NCI-H526 treated with DMSO at 0.1 percent for 48 hours (cell line): Measurements from ENCODE around the gene PIK3R6.
A peak's percentile ranks its signal among the peaks of the same experiment; 100 is the strongest.

Source experiments
- DNase-seq: peaks from one replicate; lab custom pipeline; 2025; lab: John Stamatoyannopoulos, UW

Gene PIK3R6

GRCh38 chr17:8849311-8850041, 18.0 kb downstream of the PIK3R6 start:
- no peak for DNase-seq

- no peak for DNase-seq
These were observed 19.6 kb downstream of the PIK3R6 start for GRCh38 chr17:8847891-8848290.

- DNase-seq: peak; percentile 13
These were observed 20.7 kb downstream of the PIK3R6 start for GRCh38 chr17:8846768-8847211.

GRCh38 chr17:8844229-8845218, 22.9 kb downstream of the PIK3R6 start:
- no peak for DNase-seq

GRCh38 chr17:8843344-8843743, 24.1 kb downstream of the PIK3R6 start:
- no peak for DNase-seq

GRCh38 chr17:8841844-8842243, 25.6 kb downstream of the PIK3R6 start:
- DNase-seq: no peak

- DNase-seq: no peak
These were observed 28.0 kb downstream of the PIK3R6 start for GRCh38 chr17:8839410-8839935.

- no peak for DNase-seq
These were observed 28.9 kb downstream of the PIK3R6 start for GRCh38 chr17:8838551-8839095.

- no peak for DNase-seq
These were observed 29.9 kb downstream of the PIK3R6 start for GRCh38 chr17:8837563-8838075.

GRCh38 chr17:8836821-8837562, 30.5 kb downstream of the PIK3R6 start:
- no peak for DNase-seq

GRCh38 chr17:8835631-8836364, 31.7 kb downstream of the PIK3R6 start:
- no peak for DNase-seq

GRCh38 chr17:8835106-8835505, 32.4 kb downstream of the PIK3R6 start:
- no peak for DNase-seq

- no peak for DNase-seq
These were observed 34.6 kb downstream of the PIK3R6 start for GRCh38 chr17:8832711-8833352.

- DNase-seq: no peak
These were observed 36.1 kb downstream of the PIK3R6 start for GRCh38 chr17:8831234-8831849.

GRCh38 chr17:8830141-8830540, 37.3 kb downstream of the PIK3R6 start:
- DNase-seq: no peak

GRCh38 chr17:8829036-8829941, 38.2 kb downstream of the PIK3R6 start:
- DNase-seq: no peak

GRCh38 chr17:8828517-8828875, 39.0 kb downstream of the PIK3R6 start:
- no peak for DNase-seq

- DNase-seq: no peak
These were observed 40.6 kb downstream of the PIK3R6 start for GRCh38 chr17:8826808-8827435.
